ENCODE data around the gene TACC3. TPM values are rescaled to one million over a fixed set of nuclear protein-coding genes. Genes with fewer than 3 reads are reported as not detected.

TACC3 gene
- total RNA-seq, 1 donor from 2014 or later, result 2.0 TPM

DNA sequence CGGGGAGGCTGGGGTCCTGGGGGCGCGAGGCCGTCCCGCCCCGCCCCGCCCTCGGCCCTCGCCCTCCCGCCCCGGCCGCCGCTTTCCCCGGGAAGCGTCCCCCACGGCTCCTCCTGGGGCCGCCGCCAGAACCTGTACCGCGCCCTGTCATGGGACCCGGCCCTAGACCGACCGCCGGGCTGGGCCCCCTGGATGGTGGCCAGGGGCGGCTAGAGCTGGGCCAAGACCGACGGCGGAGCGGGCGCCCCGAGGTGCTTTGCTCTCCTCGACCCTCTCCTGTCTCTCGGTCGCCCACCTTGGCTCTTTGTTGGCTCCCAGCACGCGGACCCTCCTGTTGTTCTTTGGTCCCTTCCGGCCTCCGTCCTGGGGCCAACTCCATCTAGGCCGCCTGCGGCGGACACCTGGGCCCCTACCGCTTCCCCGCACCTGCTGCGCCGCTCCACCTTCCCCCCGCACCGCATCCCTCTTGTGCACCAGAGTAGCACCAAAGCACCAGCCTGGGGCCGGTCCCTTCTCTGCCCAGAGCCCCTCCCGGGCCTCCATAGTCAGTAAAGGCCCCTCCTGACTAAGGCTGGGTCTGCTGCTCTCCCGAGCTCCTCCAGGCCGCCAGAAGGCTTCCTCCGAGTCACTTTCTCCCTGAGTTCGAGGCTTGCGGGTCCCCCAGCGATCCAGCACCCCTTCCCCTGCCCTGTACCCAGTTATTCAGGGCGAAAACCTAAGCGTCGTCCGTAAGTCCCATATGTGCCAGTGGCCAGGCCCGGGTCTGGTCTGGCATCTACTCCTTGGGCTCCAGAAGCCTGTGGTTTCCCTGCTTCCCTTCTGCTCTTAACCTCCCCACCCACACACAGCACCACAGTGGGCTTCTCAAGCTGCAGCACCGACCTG is 587 bp downstream of the TACC3 start:
- FAIRE-seq, result no peak

DNA sequence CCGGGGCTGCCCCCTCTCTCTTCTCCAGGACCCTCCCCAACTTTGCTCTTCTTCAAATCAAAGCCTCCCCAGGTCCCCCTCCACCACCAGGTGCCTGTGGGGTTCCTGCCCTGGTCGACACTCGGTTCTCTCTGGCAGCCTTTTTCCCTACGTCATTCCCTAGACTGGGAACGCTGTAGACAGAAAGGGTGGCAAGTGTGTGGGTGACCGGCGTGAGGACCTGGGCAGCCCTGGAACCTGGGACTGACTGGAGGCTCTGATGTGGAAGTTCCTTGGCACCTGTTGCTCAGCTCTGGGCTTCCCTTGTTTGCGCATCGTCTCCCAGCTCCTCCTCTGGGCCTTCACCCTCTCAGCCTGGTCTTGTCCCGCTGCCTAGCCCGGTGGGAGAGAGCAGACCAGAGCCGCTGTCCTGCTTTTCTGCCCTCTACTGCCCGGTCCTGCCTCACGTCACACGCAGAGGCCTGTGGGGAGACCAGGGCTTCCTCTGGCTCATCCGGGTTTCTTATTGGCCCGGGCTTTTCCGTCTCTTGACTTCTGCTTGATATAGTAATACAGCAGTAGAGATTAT is 1.3 kb downstream of the TACC3 start:
- FAIRE-seq (no peak), DNase-seq (ENCODE audit: low spot score in 2 of 2) (no peak)

More for the DNA sequence above, 587 bp downstream of the TACC3 start:
- no peak for DNase-seq (ENCODE audit: low spot score in 2 of 2)

DNA sequence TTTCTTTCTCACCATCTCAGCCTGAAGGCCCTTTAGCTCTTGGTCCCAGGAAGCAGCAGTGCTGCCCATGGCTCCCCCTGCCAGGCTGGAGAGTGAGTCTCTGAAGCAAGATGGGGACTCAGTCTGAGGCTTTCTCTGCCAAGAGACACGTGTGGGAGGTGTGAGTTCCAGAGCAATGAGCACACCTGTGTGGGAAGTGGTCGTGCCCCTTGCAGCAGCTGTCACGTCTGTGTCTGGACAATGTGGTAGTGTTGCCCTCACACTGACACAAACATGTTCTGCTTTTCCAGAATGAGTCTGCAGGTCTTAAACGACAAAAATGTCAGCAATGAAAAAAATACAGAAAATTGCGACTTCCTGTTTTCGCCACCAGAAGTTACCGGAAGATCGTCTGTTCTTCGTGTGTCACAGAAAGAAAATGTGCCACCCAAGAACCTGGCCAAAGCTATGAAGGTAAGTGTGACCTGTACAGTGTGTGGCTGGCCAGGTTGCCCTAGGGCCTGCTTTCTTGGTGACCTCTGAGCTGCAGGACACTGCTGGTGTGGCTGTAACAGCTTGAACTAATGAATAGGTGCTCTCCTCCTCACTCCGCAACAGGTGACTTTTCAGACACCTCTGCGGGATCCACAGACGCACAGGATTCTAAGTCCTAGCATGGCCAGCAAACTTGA is 1.9 kb downstream of the TACC3 start:
- no peak for DNase-seq (ENCODE audit: low spot score in 2 of 2)
- FAIRE-seq, result no peak

GRCh38 chr4:1725521-1725920 is 4.2 kb downstream of the TACC3 start:
- DNase-seq (ENCODE audit: low spot score in 2 of 2), result no peak
- no peak for FAIRE-seq

GRCh38 chr4:1726146-1726934 is 5.0 kb downstream of the TACC3 start:
- DNase-seq (ENCODE audit: low spot score in 2 of 2) (peak; percentile 83 to 90), FAIRE-seq (no peak)

DNA sequence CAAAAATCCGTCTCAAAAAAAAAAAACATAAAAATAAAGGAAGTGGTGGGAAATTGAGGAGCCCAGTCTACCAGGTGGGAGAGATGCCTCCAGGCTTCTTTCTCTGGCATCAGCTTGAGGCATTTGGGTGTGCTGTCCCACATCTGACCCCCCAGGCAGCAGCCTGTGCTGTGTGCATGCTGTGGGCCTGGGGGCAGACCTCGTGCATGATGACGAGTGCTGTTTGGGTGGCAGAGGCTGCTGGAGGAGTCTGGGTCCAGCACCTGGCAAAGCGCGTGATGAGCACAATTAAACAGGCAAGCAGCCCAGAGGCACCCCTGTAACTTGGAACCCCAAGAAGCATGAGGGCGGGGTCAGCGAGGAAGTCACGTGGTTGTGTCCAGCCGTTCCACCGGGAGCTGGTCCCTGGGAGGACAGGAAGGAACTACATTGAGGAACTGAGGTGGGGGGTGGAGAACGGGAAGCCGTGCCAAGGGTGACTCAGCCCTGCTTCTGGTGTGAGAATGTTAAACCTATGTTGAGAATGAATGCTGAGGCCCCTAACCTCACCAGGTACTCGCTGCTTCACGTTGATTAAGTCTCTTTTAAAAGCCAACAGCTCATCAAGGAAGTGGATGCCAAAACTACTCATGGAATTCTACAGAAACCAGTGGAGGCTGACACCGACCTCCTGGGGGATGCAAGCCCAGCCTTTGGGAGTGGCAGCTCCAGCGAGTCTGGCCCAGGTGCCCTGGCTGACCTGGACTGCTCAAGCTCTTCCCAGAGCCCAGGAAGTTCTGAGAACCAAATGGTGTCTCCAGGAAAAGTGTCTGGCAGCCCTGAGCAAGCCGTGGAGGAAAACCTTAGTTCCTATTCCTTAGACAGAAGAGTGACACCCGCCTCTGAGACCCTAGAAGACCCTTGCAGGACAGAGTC is 6.1 kb downstream of the TACC3 start:
- FAIRE-seq, result no peak
- no peak for DNase-seq (ENCODE audit: low spot score in 2 of 2)

DNA sequence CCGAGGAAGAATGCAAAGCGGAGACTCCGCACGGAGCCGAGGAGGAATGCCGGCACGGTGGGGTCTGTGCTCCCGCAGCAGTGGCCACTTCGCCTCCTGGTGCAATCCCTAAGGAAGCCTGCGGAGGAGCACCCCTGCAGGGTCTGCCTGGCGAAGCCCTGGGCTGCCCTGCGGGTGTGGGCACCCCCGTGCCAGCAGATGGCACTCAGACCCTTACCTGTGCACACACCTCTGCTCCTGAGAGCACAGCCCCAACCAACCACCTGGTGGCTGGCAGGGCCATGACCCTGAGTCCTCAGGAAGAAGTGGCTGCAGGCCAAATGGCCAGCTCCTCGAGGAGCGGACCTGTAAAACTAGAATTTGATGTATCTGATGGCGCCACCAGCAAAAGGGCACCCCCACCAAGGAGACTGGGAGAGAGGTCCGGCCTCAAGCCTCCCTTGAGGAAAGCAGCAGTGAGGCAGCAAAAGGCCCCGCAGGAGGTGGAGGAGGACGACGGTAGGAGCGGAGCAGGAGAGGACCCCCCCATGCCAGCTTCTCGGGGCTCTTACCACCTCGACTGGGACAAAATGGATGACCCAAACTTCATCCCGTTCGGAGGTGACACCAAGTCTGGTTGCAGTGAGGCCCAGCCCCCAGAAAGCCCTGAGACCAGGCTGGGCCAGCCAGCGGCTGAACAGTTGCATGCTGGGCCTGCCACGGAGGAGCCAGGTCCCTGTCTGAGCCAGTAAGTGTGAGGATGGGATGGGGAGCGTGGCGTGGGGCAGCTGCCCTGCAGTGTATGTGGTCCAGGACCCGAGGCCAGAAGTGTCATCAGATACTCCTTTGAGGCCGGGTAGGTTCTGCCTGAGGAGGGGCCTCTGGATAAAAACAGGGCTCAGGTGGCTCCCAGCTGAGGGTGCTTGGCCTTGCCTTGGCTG is 7.0 kb downstream of the TACC3 start:
- DNase-seq (ENCODE audit: low spot score in 2 of 2), result no peak
- no peak for FAIRE-seq

DNA sequence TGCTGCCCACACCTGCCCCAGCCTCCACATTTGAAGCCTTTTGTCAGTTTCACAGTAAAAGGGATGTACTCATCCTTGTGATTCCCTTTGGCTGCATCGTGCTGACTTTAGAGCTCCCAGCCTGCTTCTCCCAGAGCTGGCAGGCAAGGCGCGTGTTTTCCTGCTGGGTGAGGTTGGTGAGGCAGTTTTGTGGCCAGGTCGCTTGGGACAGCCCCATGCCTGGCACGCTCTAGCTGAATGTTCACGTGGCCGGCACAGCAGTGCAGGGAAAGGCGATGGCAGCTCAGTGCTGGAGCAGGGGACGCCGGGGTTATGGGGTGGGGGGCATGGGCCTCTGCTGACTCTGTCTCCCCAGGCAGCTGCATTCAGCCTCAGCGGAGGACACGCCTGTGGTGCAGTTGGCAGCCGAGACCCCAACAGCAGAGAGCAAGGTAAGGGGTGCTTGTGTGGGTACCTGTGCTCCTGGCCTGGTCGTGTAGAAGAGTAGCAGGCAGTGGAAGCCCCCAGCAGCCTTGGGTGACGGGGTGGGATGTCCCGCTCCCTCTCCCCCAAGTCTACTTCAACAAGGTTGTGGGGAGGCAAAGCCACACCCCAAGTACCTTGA is 9.3 kb downstream of the TACC3 start:
- DNase-seq (ENCODE audit: low spot score in 2 of 2), result no peak
- FAIRE-seq, result no peak

- DNase-seq (ENCODE audit: low spot score in 2 of 2) (no peak), FAIRE-seq (no peak)
Observed at GRCh38 chr4:1731180-1731579, 9.9 kb downstream of the TACC3 start.

GRCh38 chr4:1732911-1733310 is 11.6 kb downstream of the TACC3 start:
- no peak for FAIRE-seq

GRCh38 chr4:1735215-1735614 is 13.9 kb downstream of the TACC3 start:
- DNase-seq (ENCODE audit: low spot score in 2 of 2), result no peak
- no peak for FAIRE-seq

More at GRCh38 chr4:1732911-1733310, 11.6 kb downstream of the TACC3 start:
- no peak for DNase-seq (ENCODE audit: low spot score in 2 of 2)

- FAIRE-seq (no peak), DNase-seq (ENCODE audit: low spot score in 2 of 2) (no peak)
Observed at GRCh38 chr4:1736812-1737211, 15.5 kb downstream of the TACC3 start.

DNA sequence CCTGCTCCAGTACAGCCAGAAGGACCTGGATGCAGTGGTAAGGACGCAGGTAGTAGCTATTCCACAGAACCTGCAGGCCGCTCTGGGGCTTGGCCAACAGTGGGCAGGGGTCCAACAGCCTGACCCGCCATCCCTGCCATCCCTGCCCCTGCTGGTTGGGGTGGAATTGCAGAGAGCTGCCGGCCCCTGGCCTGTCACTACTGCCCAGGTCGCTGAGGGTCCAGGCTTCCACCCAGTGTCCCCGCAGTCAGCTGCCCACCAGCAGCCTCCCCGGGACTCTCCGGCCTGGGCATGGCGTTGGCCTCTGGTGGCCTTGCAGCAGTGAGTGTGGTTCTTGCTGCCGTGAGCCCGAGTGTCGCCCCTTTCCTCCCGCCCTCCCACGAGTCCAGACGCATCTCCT is 16.3 kb downstream of the TACC3 start:
- FAIRE-seq (no peak), DNase-seq (ENCODE audit: low spot score in 2 of 2) (no peak)

- DNase-seq (ENCODE audit: low spot score in 2 of 2) (no peak), FAIRE-seq (no peak)
Observed at GRCh38 chr4:1738410-1738809, 17.1 kb downstream of the TACC3 start.

- no peak for DNase-seq (ENCODE audit: low spot score in 2 of 2)
- FAIRE-seq, result no peak
Observed at GRCh38 chr4:1739358-1739757, 18.0 kb downstream of the TACC3 start.

DNA sequence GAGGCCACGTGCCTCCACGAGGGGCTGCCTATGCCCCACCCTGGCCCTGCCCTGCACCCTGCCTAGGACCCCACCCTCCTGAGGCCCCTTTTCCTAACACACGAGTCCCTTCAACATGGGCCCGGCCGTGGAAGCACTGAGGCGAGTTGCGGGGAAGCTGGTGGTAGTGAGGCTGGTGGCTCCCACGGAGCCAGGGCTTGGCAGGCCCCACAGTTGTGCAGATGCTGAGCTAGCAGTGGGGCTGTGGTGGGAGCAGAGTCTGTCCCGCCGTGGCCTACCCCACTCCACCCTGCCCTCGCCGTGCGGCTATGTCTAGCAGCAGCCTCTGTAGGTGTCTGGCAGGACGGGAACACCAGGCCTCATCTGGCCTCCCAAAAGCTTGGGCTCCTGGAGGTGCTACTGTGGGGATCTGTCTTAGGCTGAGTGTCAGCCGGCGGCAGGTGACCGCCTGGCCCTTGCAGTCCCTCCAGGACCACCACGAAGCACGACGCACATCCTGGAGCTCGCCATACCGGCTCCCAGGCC is 18.8 kb downstream of the TACC3 start:
- FAIRE-seq (no peak), DNase-seq (ENCODE audit: low spot score in 2 of 2) (no peak)

DNA sequence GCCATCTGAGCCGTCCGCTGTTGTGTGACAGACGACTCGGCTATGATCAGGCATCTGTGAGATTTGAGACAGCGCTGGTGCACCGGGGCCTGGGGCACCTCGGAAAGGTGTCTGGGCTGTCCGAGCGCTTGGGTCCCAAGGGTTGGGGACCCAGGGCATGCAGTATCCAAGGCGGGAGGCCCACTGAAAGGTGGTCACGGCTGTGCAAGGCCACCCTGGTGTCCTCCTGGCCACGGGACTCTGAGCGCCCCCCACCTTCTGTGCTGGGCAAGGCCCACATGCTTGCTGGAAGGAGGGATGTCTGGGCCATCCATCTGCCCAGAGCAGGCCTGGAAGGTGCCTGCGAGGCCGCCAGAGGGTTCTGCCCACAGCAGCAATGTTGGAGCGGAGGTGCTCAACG is 19.9 kb downstream of the TACC3 start:
- FAIRE-seq (no peak), DNase-seq (ENCODE audit: low spot score in 2 of 2) (no peak)

GRCh38 chr4:1743551-1743950 is 22.2 kb downstream of the TACC3 start:
- DNase-seq (ENCODE audit: low spot score in 2 of 2), result no peak
- no peak for FAIRE-seq

Data from frontal cortex (tissue), 4 donors.